Nephron (organoid): ENCODE results near the gene DDIT4L.
"Not testable (repeated sequence)": the region's sequence is repeated elsewhere in the genome, so short reads cannot be mapped to it uniquely, and the experiment has no call there.

Experiments used
- H3K27ac Mint-ChIP-seq, 3 experiments: 2 replicates each; pipeline ENCODE4 v1.8.0; 2020; ENCODE audit warnings: mixed read lengths in 3 of 3, mild to moderate bottlenecking in 2 of 3, moderate library complexity in 1 of 3
- H3K27me3 Mint-ChIP-seq: 2 replicates; pipeline ENCODE4 v1.8.0; 2021; ENCODE audit warnings: low read depth, mild to moderate bottlenecking, moderate library complexity, mixed read lengths
- H3K36me3 Mint-ChIP-seq: 2 replicates; pipeline ENCODE4 v1.8.0; 2020; ENCODE audit warnings: low read depth, mixed read lengths
- H3K4me1 Mint-ChIP-seq: 2 replicates; pipeline ENCODE4 v1.8.0; 2020; ENCODE audit warnings: mixed read lengths
- H3K4me3 Mint-ChIP-seq, 3 experiments: 2 replicates each; pipeline ENCODE4 v1.8.0; 2020; ENCODE audit warnings: mild to moderate bottlenecking in 3 of 3, mixed read lengths in 3 of 3, moderate library complexity in 2 of 3
- H3K9me3 Mint-ChIP-seq: 2 replicates; pipeline ENCODE4 v1.8.0; 2020; ENCODE audit warnings: mixed read lengths
- TF ChIP-seq, protein P1 (sequence below), 3 experiments: fragments of 200-600 bp; sonication (generic); IDR thresholded peaks; one replicate each; pipeline ENCODE4 v1.5.0; 2021; ENCODE audit warnings: antibody characterized with exemption in 3 of 3; ENCODE audit not compliant: unreplicated experiment in 3 of 3

DDIT4L gene

DNA sequence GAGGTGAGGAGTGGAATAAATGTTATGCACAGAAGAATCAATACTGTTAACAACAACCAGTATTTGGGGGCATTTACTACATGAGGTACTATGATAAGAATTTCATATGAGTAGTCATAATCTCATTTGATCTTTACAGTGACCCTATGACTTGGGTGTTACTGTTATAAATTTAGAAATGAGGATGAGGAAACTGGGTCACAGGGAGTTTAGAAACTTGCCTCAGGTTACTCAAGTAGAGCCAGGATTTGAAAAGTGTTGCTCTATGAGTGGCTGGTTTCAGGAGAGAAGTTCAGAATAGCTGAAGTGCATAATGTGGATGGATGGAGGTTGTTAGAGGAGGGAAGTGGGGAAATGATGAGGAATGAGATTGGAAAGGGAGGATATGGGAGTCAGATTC is 16.6 kb upstream of the DDIT4L start:
- no peaks in the 10 kb centered on the region for H3K9me3 Mint-ChIP-seq
- no peak overlapping the region for H3K27ac Mint-ChIP-seq
- H3K27me3 Mint-ChIP-seq: no peaks in the 10 kb centered on the region
- TF ChIP-seq, protein P1, sequence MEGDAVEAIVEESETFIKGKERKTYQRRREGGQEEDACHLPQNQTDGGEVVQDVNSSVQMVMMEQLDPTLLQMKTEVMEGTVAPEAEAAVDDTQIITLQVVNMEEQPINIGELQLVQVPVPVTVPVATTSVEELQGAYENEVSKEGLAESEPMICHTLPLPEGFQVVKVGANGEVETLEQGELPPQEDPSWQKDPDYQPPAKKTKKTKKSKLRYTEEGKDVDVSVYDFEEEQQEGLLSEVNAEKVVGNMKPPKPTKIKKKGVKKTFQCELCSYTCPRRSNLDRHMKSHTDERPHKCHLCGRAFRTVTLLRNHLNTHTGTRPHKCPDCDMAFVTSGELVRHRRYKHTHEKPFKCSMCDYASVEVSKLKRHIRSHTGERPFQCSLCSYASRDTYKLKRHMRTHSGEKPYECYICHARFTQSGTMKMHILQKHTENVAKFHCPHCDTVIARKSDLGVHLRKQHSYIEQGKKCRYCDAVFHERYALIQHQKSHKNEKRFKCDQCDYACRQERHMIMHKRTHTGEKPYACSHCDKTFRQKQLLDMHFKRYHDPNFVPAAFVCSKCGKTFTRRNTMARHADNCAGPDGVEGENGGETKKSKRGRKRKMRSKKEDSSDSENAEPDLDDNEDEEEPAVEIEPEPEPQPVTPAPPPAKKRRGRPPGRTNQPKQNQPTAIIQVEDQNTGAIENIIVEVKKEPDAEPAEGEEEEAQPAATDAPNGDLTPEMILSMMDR (IDR thresholded peaks at IDR 0.05; ENCODE audit: unreplicated experiment in 3 of 3): no peak
- no peak overlapping the region for H3K4me3 Mint-ChIP-seq
- no peaks in the 10 kb centered on the region for H3K4me1 Mint-ChIP-seq
- no peaks in the 10 kb centered on the region for H3K36me3 Mint-ChIP-seq

DNA sequence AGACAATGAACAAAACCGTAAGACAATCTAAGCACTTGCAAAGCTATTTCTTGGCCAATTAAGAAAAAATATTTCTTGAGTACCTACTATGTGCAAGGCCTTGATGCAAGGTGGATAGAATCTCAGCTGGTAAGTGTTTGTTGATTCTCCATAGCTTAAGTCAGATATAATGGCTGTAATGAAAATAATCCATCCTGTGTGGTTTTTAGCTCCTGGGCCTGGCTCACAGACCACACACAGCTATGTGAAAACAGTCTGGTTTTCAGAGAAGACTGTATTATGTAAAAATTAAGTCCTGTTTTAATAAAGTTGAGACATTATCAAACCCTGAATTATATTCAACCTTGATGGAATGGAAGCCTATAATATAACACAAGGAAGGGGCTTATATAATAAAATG is 7.8 kb upstream of the DDIT4L start:
- Mint-ChIP-seq H3K27ac (no peak overlapping the region), H3K9me3 (no peaks in the 10 kb centered on the region), H3K4me3 (no peak overlapping the region), H3K27me3 (peaks cover 4% of the 10 kb centered on the region), H3K36me3 (no peaks in the 10 kb centered on the region), H3K4me1 (no peaks in the 10 kb centered on the region)
- TF ChIP-seq, protein P1 (IDR thresholded peaks at IDR 0.05; ENCODE audit: unreplicated experiment in 3 of 3): no peak

DNA sequence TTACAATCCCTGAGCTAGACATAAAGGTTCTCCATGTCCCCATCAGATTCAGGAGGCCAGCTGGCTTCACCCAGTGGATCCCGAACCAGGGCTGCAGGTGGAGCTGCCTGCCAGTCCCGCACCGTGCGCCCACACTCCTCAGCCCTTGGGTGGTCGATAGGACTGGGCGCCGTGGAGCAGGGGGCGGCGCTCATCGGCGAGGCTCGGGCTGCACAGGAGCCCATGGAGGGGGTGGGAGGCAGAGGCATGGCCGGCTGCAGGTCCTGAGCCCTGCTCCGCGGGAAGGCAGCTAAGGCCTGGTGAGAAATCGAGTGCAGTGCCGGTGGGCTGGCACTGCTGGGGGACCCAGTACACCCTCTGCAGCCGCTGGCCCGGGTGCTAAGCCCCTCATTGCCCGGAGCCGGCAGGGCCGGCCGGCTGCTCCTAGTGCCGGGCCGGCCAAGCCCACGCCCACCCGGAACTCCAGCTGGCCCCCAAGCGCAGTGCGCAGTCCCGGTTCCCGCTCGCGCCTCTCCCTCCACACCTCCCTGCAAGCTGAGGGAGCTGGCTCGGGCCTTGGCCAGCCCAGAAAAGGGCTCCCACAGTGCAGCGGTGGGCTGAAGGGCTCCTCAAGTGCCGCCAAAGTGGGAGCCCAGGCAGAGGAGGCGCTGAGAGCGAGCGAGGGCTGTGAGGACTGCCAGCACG is 6.3 kb upstream of the DDIT4L start:
- not testable (repeated sequence) for H3K36me3 Mint-ChIP-seq, H3K4me1 Mint-ChIP-seq, H3K27me3 Mint-ChIP-seq, H3K27ac Mint-ChIP-seq, H3K4me3 Mint-ChIP-seq, H3K9me3 Mint-ChIP-seq

DNA sequence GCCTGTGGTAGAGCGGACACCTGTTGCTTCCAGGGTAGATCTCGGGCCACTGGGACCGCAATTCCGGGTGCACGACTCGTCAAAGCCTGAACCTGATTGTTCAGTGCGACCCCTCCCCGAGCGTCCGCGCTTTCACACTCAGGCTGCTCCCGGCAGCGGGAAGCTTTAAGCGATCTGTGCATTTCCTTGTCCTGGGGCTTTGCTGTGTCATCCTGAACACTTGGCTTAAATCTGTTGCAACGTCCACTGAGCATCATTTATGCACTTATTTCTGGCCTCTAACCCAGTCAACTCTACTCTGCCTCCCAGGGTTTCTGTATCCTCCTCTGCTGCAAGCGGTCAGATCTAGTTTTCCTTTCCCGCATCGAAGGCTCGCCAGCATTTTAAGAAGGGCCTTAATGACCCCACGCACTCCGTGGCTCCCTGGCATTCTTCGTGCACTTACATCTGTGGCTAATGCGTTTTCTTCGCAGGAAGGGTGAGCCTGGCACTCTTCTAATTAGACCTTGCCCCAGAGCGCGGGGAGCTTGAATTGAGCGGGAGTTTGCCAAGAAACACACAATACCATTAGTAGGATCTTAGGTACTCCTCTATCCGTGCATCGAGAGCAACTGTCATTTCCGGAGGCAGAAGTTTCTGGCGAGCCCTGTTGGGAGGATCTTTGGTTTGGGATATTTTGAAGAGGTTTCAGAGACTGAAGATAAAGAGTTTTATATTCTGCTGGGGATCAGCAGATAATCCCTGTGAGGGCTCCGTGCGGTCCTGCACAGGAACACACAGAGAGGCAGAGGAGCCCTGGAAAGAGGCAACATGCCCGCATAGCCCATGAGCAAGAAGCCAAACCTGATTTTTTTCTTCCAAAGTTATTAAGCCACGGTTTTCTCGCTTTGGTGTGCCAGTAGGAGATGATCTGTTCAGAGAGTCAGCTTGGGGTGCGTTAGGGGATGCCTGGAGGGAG is 654 bp upstream of the DDIT4L start:
- no peaks in the 10 kb centered on the region for H3K9me3 Mint-ChIP-seq
- H3K27ac Mint-ChIP-seq: peak overlapping the region in 1 of 3 experiments; percentile 0
- TF ChIP-seq, protein P1 (IDR thresholded peaks at IDR 0.05; ENCODE audit: unreplicated experiment in 3 of 3): no peak
- peaks cover 34% of the 10 kb centered on the region for H3K27me3 Mint-ChIP-seq
- H3K4me3 Mint-ChIP-seq: peak overlapping the region; percentile 79 to 87 (median 81)
- H3K4me1 Mint-ChIP-seq: peaks cover 22% of the 10 kb centered on the region
- H3K36me3 Mint-ChIP-seq: no peaks in the 10 kb centered on the region

DNA sequence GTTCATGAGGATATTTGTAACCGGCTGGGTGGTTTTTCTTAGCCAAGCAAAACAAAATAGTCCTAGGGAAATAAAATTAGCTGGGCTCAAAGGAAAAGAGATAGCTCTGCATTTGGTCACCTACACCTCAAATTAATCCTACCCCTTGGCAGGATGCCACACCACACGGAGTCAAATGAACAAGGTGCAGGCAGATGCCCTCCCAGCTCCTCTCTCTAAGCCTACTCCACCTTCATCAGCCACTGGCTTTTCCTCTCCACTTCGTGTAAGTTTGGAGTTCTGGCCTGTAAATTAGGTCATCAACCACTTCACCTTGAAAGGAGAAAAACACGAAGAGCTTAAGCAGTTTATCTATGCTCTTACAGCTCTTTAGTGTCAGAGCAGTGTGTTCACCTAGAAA is 1.4 kb downstream of the DDIT4L start:
- Mint-ChIP-seq H3K27ac (no peak overlapping the region), H3K36me3 (no peaks in the 10 kb centered on the region), H3K4me3 (peak overlapping the region; percentile 79 to 87 (median 87)), H3K4me1 (peaks cover 22% of the 10 kb centered on the region), H3K27me3 (peaks cover 30% of the 10 kb centered on the region), H3K9me3 (no peaks in the 10 kb centered on the region)
- TF ChIP-seq, protein P1 (IDR thresholded peaks at IDR 0.05; ENCODE audit: unreplicated experiment in 3 of 3): no peak

DNA sequence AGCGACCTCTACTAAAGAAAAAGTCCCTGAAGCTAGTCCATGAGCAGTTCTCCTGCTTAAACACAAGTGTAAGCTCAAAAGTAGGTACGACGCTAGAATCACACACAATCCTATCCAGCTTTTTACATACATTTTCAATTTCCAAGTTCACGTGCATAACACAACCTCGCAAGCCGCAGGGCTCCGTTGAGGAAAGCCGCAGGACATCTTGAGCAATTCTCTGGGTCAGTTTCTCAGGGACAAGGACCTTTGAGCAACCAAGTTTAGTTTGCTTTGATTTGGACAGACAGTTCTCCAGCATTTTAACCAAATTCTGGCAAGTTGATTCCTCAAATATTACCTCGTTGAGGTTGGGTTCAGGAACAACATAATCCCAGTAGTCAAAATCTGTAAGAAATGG is 2.5 kb downstream of the DDIT4L start:
- Mint-ChIP-seq H3K36me3 (no peaks in the 10 kb centered on the region), H3K4me3 (peak overlapping the region in 2 of 3 experiments; percentile 7 to 13), H3K9me3 (no peaks in the 10 kb centered on the region), H3K4me1 (peaks cover 22% of the 10 kb centered on the region), H3K27me3 (peaks cover 30% of the 10 kb centered on the region), H3K27ac (no peak overlapping the region)
- TF ChIP-seq, protein P1 (IDR thresholded peaks at IDR 0.05; ENCODE audit: unreplicated experiment in 3 of 3): no peak
